ENCODE data around the gene AK6. TPM values are rescaled to one million over a fixed set of nuclear protein-coding genes. Genes with fewer than 3 reads are reported as not detected.

The AK6 gene
- total RNA-seq (10 to 100 TPM; 31.1 to 40.0 TPM), polyA plus RNA-seq (ENCODE audit: insufficient read length in 6 of 6) (10 to 100 TPM; 49.6 to 61.8 (median 51.9) TPM)
- long read RNA-seq, donor 1, transcript AK6-202 (5 exons, 1,648 nt), result major isoform, 22 of 118 reads
- long read RNA-seq, donor 1, partial matches to known transcripts, result 96 of 118 reads
- long read RNA-seq, donor 1, other reads (novel, unspliced or antisense), result 0 of 118 reads
- long read RNA-seq, donor 2, transcript AK6-202 (5 exons, 1,648 nt), result major isoform, 25 of 49 reads
- long read RNA-seq, donor 2, partial matches to known transcripts, result 22 of 49 reads
- long read RNA-seq, donor 2, other reads (novel, unspliced or antisense), result 0 of 49 reads
- long read RNA-seq, donor 3, transcript AK6-202 (5 exons, 1,648 nt), result major isoform, 28 of 31 reads
- long read RNA-seq, donor 3, partial matches to known transcripts, result 0 of 31 reads
- long read RNA-seq, donor 3, other reads (novel, unspliced or antisense), result 0 of 31 reads
- long read RNA-seq, donor 4, transcript AK6-202 (5 exons, 1,648 nt), result major isoform, 15 of 22 reads
- long read RNA-seq, donor 4, partial matches to known transcripts, result 3 of 22 reads
- long read RNA-seq, donor 4, other reads (novel, unspliced or antisense), result 2 of 22 reads
- long read RNA-seq, donor 5, transcript AK6-202 (5 exons, 1,648 nt), result major isoform, 22 of 48 reads
- long read RNA-seq, donor 5, partial matches to known transcripts, result 23 of 48 reads
- long read RNA-seq, donor 5, other reads (novel, unspliced or antisense), result 0 of 48 reads
- long read RNA-seq, donor 6, transcript AK6-202 (5 exons, 1,648 nt), result major isoform, 31 of 31 reads
- long read RNA-seq, donor 6, partial matches to known transcripts, result 0 of 31 reads
- long read RNA-seq, donor 6, other reads (novel, unspliced or antisense), result 0 of 31 reads
- long read RNA-seq, donor 7, transcript AK6-202 (5 exons, 1,648 nt), result major isoform, 25 of 25 reads
- long read RNA-seq, donor 7, partial matches to known transcripts, result 0 of 25 reads
- long read RNA-seq, donor 7, other reads (novel, unspliced or antisense), result 0 of 25 reads
- long read RNA-seq, donor 8, transcript AK6-202 (5 exons, 1,648 nt), result major isoform, 16 of 17 reads
- long read RNA-seq, donor 8, partial matches to known transcripts, result 0 of 17 reads
- long read RNA-seq, donor 8, other reads (novel, unspliced or antisense), result 0 of 17 reads
- long read RNA-seq, donor 9, partial matches to known transcripts, result 0 of 1 reads
- long read RNA-seq, donor 9, other reads (novel, unspliced or antisense), result 0 of 1 reads
- long read RNA-seq, donor 10, transcript AK6-202 (5 exons, 1,648 nt), result major isoform, 20 of 23 reads
- long read RNA-seq, donor 10, partial matches to known transcripts, result 1 of 23 reads
- long read RNA-seq, donor 10, other reads (novel, unspliced or antisense), result 0 of 23 reads
- long read RNA-seq, donor 11, transcript AK6-201 (5 exons, 1,183 nt), result minor isoform, 5 of 47 reads
- long read RNA-seq, donor 11, transcript AK6-202 (5 exons, 1,648 nt), result major isoform, 42 of 47 reads
- long read RNA-seq, donor 11, partial matches to known transcripts, result 0 of 47 reads
- long read RNA-seq, donor 11, other reads (novel, unspliced or antisense), result 0 of 47 reads
- long read RNA-seq, donor 12, transcript AK6-202 (5 exons, 1,648 nt), result major isoform, 12 of 12 reads
- long read RNA-seq, donor 12, partial matches to known transcripts, result 0 of 12 reads
- long read RNA-seq, donor 12, other reads (novel, unspliced or antisense), result 0 of 12 reads

DNA sequence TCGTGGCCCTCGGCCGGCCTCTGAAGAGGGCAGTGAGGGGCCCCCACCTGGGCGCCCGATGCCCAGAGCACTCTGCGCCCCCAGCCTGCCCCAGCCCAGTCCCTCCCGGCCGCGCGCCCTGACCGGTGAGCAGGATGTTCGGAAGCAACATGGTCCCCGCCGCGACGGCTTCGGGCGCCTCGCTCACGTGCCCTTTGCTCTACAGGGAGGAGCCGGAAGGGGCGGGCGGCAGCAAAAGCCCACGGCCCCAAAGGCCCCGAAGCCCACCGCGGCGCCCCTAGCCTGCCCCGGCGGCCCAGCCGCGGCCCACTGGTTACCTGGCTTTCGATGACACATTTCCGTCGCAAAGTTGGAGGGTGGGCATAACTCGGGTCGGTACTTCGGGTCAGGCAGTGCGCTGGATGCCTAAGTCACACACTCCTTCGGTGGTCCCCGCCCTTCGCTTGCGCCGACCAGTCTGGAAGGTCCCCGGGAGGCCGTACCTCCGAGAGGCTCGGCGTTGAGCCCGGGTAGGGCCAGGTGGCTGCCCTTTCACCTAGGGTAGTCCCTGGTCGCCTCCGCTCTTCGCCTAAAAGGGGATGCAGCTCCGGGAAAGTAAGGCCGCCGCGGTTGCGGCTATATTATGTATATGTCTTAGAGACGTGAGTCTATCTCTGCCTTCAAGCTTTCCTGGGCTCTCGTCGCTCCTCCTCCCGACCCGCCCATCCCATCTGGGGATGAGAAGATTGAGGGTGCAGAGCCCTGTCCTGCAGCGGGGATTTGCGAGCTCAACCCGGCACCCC, at the start of gene AK6, which contains the start of the genes RAD17 and TAF9:
TSS of gene AK6 (minus strand) at position 181 of the 782 bp plus-strand sequence. CDS start at position 151, 30 bp downstream.
TSS of gene RAD17 (plus strand) at position 479 of the 782 bp plus-strand sequence. CDS start 2,391 bp downstream, outside the sequence.
TSS of gene TAF9 (minus strand) at position 181 of the 782 bp plus-strand sequence. CDS start 3,783 bp downstream, outside the sequence.
- DNase-seq, result peak; percentile 94 to 98 (median 96)
- Histone ChIP-seq H3K4me3 (peak within 1 kb of the TSS; percentile 72 to 78), H3K27ac (peak within 1 kb of the TSS; percentile 96 to 97), H3K27me3 (no peaks in the 10 kb centered on the region), H3K9me3 (no peaks in the 10 kb centered on the region), H3K4me1 (peaks cover 12 to 35% of the 10 kb centered on the region in 2 donors), H3K36me3 (peaks cover 0 to 33% of the 10 kb centered on the region in 2 donors)
- TF ChIP-seq, protein P1, sequence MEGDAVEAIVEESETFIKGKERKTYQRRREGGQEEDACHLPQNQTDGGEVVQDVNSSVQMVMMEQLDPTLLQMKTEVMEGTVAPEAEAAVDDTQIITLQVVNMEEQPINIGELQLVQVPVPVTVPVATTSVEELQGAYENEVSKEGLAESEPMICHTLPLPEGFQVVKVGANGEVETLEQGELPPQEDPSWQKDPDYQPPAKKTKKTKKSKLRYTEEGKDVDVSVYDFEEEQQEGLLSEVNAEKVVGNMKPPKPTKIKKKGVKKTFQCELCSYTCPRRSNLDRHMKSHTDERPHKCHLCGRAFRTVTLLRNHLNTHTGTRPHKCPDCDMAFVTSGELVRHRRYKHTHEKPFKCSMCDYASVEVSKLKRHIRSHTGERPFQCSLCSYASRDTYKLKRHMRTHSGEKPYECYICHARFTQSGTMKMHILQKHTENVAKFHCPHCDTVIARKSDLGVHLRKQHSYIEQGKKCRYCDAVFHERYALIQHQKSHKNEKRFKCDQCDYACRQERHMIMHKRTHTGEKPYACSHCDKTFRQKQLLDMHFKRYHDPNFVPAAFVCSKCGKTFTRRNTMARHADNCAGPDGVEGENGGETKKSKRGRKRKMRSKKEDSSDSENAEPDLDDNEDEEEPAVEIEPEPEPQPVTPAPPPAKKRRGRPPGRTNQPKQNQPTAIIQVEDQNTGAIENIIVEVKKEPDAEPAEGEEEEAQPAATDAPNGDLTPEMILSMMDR (IDR thresholded peaks at IDR 0.05), result no peak
- peak; percentile 99 for ATAC-seq
- intact Hi-C loops (cut with DNase I), result no loop called here

DNA sequence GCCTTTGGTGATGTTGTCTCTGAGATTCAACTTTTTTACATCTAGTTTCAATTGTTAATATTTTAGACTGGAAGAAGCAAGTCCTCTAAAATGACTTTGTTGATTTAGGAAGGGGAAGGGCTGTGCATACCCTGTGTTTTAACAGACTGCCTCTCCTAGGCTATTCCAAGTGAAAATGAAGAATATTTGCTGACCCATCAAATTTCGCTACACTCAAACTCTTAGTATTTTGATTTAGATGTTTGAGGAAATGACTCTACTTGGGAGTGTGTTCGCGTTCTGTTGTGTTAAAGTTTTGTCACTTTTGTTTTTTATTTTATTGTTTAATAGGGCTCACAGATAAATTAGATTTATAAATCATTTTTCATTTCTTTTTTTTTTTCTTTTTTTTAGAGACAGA, 49.2 kb upstream of the AK6 start:
- H3K27me3 ChIP-seq, result peaks cover 0 to 9% of the 10 kb centered on the region in 2 donors
- no peak overlapping the region for H3K27ac ChIP-seq
- intact Hi-C loops (cut with DNase I), result loop anchor here in 1 of 2 donors (10.0 kb wide), 1 partner anchor 76 kb away; the partner anchor contains the start of gene OCLN
- no peak overlapping the region for H3K4me3 ChIP-seq
- no peak for DNase-seq
- peaks cover 0 to 12% of the 10 kb centered on the region in 2 donors for H3K36me3 ChIP-seq
- no peak for ATAC-seq
- no peaks in the 10 kb centered on the region for H3K9me3 ChIP-seq
- TF ChIP-seq, protein P1 (IDR thresholded peaks at IDR 0.05), result no peak
- peaks cover 0 to 5% of the 10 kb centered on the region in 2 donors for H3K4me1 ChIP-seq

DNA sequence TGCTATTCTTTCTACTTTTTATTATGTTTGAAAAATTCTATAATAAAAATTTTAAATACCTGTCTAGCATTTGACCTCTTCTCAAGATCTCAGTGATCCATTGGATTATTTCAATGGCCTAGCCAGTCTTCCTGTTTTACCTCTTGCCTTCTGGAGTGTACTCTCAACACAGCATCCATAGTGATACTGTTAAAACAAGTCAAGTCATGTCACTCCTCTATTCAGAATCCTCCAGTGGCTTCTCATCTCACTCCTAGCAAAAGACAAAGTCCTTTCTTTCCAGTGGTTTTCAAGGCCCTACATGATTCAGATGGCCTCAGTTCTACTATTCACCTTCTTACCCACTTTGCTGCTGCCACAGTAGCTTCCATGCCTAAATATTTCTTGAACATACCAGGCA, 47.4 kb upstream of the AK6 start:
- Histone ChIP-seq H3K4me1 (peaks cover 0 to 5% of the 10 kb centered on the region in 2 donors), H3K9me3 (no peaks in the 10 kb centered on the region), H3K27ac (no peak overlapping the region), H3K4me3 (peak overlapping the region in 1 of 2 donors; percentile 62), H3K27me3 (peaks cover 0 to 9% of the 10 kb centered on the region in 2 donors), H3K36me3 (peaks cover 0 to 22% of the 10 kb centered on the region in 2 donors)
- ATAC-seq (no peak), DNase-seq (no peak)
- intact Hi-C loops (cut with DNase I), result loop anchor here in 1 of 2 donors (10.0 kb wide), 1 partner anchor 78 kb away; the partner anchor contains the start of gene OCLN
- TF ChIP-seq, protein P1 (IDR thresholded peaks at IDR 0.05), result no peak
